Mesendoderm (in vitro differentiated cells): ENCODE data around the gene PDE4D.

Source experiments
- DNase-seq: peaks from one replicate; pipeline ENCODE4 v3.0.0; 2013
- H2AK5ac ChIP-seq: 2 replicates; pipeline ENCODE4 v1.6.1; 2013; ENCODE audit warnings: low read length, inconsistent platforms
- H2BK120ac ChIP-seq: 2 replicates; pipeline ENCODE4 v1.6.1; 2013; ENCODE audit warnings: low read depth, mild to moderate bottlenecking, low read length, moderate library complexity, mixed read lengths
- H2BK15ac ChIP-seq: replicated peaks from 2 replicates; pipeline ENCODE4 v1.6.1; 2013; ENCODE audit warnings: low read depth, mild to moderate bottlenecking, moderate library complexity
- H2BK5ac ChIP-seq: 2 replicates; pipeline ENCODE4 v1.6.1; 2013; ENCODE audit warnings: low read length, inconsistent platforms
- H3K18ac ChIP-seq: 2 replicates; pipeline ENCODE4 v1.6.1; 2013; ENCODE audit warnings: mild to moderate bottlenecking, low read length, mixed read lengths
- H3K23ac ChIP-seq: one replicate; pipeline ENCODE4 v1.6.1; 2013; ENCODE audit warnings: low read length
- H3K27ac ChIP-seq: 2 replicates; pipeline ENCODE4 v1.5.1; 2013; ENCODE audit warnings: low read depth, mild to moderate bottlenecking, inconsistent platforms, low read length, moderate library complexity
- H3K27me3 ChIP-seq: 2 replicates; pipeline ENCODE4 v1.6.1; 2013; ENCODE audit warnings: low read length, control low read depth, mild to moderate bottlenecking, inconsistent platforms; ENCODE audit not compliant: insufficient read depth, poor library complexity
- H3K36me3 ChIP-seq: 2 replicates; pipeline ENCODE4 v1.6.1; 2013; ENCODE audit warnings: low read length, inconsistent platforms; ENCODE audit not compliant: control insufficient read depth, insufficient read depth
- H3K4ac ChIP-seq: one replicate; pipeline ENCODE4 v1.6.1; 2013; ENCODE audit warnings: low read depth, mild to moderate bottlenecking, low read length, moderate library complexity
- H3K4me1 ChIP-seq: 2 replicates; pipeline ENCODE4 v1.6.1; 2013; ENCODE audit warnings: low read depth, low read length, inconsistent platforms; ENCODE audit not compliant: control insufficient read depth
- H3K4me2 ChIP-seq: 2 replicates; pipeline ENCODE4 v1.6.1; 2013; ENCODE audit warnings: low read length
- H3K4me3 ChIP-seq: 2 replicates; pipeline ENCODE4 v1.5.1; 2013; ENCODE audit warnings: mild to moderate bottlenecking, low read length
- H3K56ac ChIP-seq: one replicate; pipeline ENCODE4 v1.6.1; 2013; ENCODE audit warnings: low read length
- H3K79me1 ChIP-seq: 2 replicates; pipeline ENCODE4 v1.6.1; 2013; ENCODE audit warnings: low read length, inconsistent platforms
- H3K79me2 ChIP-seq: 2 replicates; pipeline ENCODE4 v1.6.1; 2013; ENCODE audit warnings: mild to moderate bottlenecking, low read length; ENCODE audit not compliant: control insufficient read depth, insufficient read depth
- H3K9ac ChIP-seq: 2 replicates; pipeline ENCODE4 v1.6.1; 2013; ENCODE audit warnings: low read length, inconsistent platforms
- H4K5ac ChIP-seq: one replicate; pipeline ENCODE4 v1.6.1; 2013; ENCODE audit warnings: low read length
- H4K8ac ChIP-seq: one replicate; pipeline ENCODE4 v1.6.1; 2013; ENCODE audit warnings: low read depth, mild to moderate bottlenecking, control low read depth, low read length, moderate library complexity
- WGBS: extraction: QIAGEN DNeasy Blood & Tissue Kit; methylation state at CpG from one replicate; pipeline ENCODE4 v1.1.7; 2013; ENCODE audit warnings: low lambda C conversion rate, missing lambda C conversion rate; ENCODE audit not compliant: insufficient coverage; ENCODE audit errors: extremely low coverage; 5-methylcytosine and 5-hydroxymethylcytosine counted together

Gene PDE4D

DNA sequence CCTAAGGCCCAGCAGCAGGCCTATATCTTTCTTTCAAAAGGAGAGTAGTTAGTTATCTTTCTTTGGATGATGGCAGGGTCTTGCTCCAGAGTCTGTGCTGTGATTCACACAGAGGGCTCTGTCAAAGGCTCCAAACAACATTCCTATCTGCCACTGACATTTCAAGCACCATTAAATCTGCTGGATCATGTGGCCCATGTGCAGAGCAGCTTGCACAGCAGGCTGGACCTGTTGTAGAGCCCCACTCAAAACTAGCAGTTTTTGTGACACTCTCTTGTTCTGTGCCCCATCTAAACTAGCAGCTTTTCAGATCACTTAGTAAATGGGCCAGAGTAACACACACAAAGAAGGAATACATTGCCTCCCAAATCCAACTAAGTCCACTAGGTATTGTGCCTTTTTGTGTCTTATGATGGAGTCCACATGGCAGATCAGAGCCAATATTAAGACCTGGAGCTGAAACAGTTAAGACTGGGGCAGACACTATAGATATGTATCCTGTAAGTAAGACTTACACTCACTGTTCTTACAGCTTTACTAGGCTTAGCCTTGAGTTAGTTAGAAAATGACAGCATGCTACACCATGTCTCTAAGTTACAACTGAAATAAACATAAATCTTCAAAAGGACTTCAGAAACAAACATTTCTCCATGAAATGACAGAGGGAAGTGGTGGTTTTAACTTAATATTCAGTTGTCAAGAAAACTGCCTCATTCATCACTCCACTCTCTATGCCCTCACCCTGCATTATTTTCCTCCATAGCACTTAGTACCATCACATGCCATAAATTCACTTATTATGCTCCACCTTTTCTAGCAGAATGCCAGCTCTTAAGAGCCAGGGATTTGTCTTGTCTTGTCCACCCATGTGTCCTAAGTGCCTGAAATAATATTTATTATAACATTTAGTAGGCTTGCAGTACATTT, 909.7 kb downstream of the PDE4D start:
- H3K36me3 ChIP-seq, result no peaks in the 10 kb centered on the region
- DNase-seq, result no peak
- H2BK15ac ChIP-seq, result no peak overlapping the region
- H3K79me2 ChIP-seq, result no peaks in the 10 kb centered on the region
- H2BK5ac ChIP-seq, result no peak overlapping the region
- H4K5ac ChIP-seq, result no peak overlapping the region
- H3K79me1 ChIP-seq, result no peaks in the 10 kb centered on the region
- H3K4me3 ChIP-seq, result no peak overlapping the region
- H3K4me2 ChIP-seq, result no peak overlapping the region
- H2BK120ac ChIP-seq, result no peak overlapping the region
- no peaks in the 10 kb centered on the region for H3K4me1 ChIP-seq
- H3K27me3 ChIP-seq, result no peaks in the 10 kb centered on the region
- H3K56ac ChIP-seq, result no peak overlapping the region
- no peak overlapping the region for H3K4ac ChIP-seq
- H3K18ac ChIP-seq, result no peak overlapping the region
- no peak overlapping the region for H4K8ac ChIP-seq
- no peak overlapping the region for H3K27ac ChIP-seq
- no peak overlapping the region for H3K23ac ChIP-seq
- H2AK5ac ChIP-seq, result no peak overlapping the region
- no peak overlapping the region for H3K9ac ChIP-seq

DNA sequence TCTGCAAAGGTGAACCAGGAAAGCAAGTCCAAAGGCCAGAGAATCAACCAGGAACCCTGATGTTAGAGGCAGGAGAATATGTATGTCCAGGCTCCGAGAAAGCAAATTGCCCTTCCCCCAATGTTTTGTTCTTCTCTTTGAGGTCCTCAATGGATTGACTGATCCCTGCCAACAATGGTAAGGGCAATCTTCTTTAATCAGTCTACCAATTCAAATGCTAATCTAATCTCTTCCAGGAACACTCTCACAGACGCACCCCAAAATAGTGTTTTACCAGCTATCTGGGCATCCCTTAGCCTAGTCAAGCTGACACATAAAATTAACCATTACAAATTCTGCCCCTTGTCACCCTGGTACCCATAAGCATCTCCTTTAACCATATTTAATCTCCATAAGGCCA, 912.6 kb downstream of the PDE4D start:
- H4K8ac ChIP-seq, result no peak overlapping the region
- H4K5ac ChIP-seq, result no peak overlapping the region
- H3K18ac ChIP-seq, result no peak overlapping the region
- no peak overlapping the region for H3K4ac ChIP-seq
- no peak overlapping the region for H3K4me3 ChIP-seq
- H3K9ac ChIP-seq, result no peak overlapping the region
- H2BK15ac ChIP-seq, result no peak overlapping the region
- no peak overlapping the region for H3K4me2 ChIP-seq
- no peak overlapping the region for H2AK5ac ChIP-seq
- no peak overlapping the region for H3K23ac ChIP-seq
- H2BK5ac ChIP-seq, result no peak overlapping the region
- H3K27ac ChIP-seq, result no peak overlapping the region
- no peak overlapping the region for H2BK120ac ChIP-seq
- no peaks in the 10 kb centered on the region for H3K27me3 ChIP-seq
- no peaks in the 10 kb centered on the region for H3K4me1 ChIP-seq
- H3K79me2 ChIP-seq, result no peaks in the 10 kb centered on the region
- no peak overlapping the region for H3K56ac ChIP-seq
- no peaks in the 10 kb centered on the region for H3K36me3 ChIP-seq
- H3K79me1 ChIP-seq, result no peaks in the 10 kb centered on the region
- WGBS, result no CpG with 5 or more reads among the region's 2 CpGs
- DNase-seq, result no peak

DNA sequence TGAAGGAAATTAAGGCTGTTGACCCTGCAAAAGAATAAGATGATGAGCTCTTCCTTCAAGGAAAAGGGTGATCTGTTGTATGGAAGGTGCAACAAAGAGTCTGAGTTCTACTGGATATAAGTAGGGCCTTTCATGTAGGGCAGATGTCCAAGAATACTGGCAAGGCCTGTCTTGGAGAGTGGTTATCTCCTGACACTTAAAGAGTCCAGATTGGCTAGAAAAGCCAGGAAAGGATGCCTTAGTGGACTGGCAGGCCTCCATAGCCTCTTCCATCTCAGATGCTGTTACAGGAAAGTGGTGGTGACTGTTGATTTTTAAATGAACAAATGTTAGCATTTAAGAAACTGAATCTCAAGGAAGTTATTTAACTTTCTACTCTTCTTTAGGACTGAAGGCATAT, 914.4 kb downstream of the PDE4D start:
- Histone ChIP-seq H2BK15ac (no peak overlapping the region), H3K4me1 (no peaks in the 10 kb centered on the region), H3K23ac (no peak overlapping the region), H3K4me2 (no peak overlapping the region), H3K18ac (no peak overlapping the region), H3K56ac (no peak overlapping the region), H2BK120ac (no peak overlapping the region), H3K27me3 (no peaks in the 10 kb centered on the region), H2AK5ac (no peak overlapping the region), H4K8ac (no peak overlapping the region), H3K4ac (no peak overlapping the region), H3K79me1 (no peaks in the 10 kb centered on the region), H3K36me3 (peaks cover 2% of the 10 kb centered on the region), H4K5ac (no peak overlapping the region), H3K27ac (no peak overlapping the region), H2BK5ac (no peak overlapping the region), H3K9ac (no peak overlapping the region), H3K79me2 (no peaks in the 10 kb centered on the region), H3K4me3 (no peak overlapping the region)
- DNase-seq, result no peak

DNA sequence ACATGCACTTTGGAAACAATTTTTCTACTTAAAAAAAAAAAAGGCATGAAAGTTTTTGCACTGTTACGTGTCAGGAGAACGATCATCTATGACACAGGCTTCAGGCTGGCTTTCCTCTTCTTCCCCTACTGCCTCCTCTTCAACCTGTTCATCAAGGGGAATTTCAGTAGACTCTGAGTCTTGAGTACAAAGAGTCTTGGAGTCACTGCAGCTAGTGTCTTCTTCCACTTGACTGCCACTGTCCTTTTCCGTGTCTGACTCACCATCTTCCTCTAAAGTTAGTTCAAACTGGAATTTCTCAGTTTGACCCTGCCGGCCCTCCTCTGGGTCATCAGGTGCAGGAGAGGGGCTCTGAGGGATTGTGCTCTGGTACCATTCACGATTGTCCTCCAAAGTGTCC, 918.9 kb downstream of the PDE4D start:
- no peak overlapping the region for H4K5ac ChIP-seq
- no CpG with 5 or more reads among the region's 5 CpGs for WGBS

DNA sequence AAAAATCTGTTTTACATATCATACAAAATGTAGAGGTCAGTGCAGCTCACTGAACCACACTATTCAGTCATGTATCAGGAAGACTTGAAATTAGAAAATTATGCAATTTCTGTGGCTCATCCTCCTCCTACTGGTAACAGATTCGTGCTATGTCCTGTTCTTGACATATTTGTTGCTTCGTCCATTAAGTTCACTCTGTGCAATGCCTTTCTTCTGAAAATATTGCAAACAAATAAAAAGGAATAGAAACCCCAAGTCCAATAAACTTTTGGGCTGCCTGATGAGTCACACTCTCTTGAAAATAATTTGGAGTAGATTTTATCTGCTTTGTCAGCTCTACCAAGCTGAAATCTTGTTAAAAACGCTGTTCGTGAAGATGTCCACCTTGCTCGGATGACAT, 919.4 kb downstream of the PDE4D start:
- Histone ChIP-seq H3K4ac (no peak overlapping the region), H4K5ac (no peak overlapping the region), H3K18ac (no peak overlapping the region), H3K27ac (no peak overlapping the region), H4K8ac (no peak overlapping the region), H3K56ac (no peak overlapping the region), H3K4me2 (no peak overlapping the region), H3K9ac (no peak overlapping the region), H3K4me3 (no peak overlapping the region), H2AK5ac (no peak overlapping the region), H2BK5ac (no peak overlapping the region), H3K36me3 (peaks cover 2% of the 10 kb centered on the region), H3K27me3 (no peaks in the 10 kb centered on the region), H3K79me2 (no peaks in the 10 kb centered on the region), H2BK15ac (no peak overlapping the region), H3K4me1 (no peaks in the 10 kb centered on the region), H2BK120ac (no peak overlapping the region), H3K23ac (no peak overlapping the region), H3K79me1 (no peaks in the 10 kb centered on the region)
- no CpG with 5 or more reads among the region's 5 CpGs for WGBS
- DNase-seq, result no peak

More for the DNA sequence above, 918.9 kb downstream of the PDE4D start:
- no peak overlapping the region for H3K4me2 ChIP-seq
- DNase-seq, result no peak
- no peaks in the 10 kb centered on the region for H3K79me1 ChIP-seq
- H3K4ac ChIP-seq, result no peak overlapping the region
- no peaks in the 10 kb centered on the region for H3K27me3 ChIP-seq
- no peak overlapping the region for H4K8ac ChIP-seq
- H3K56ac ChIP-seq, result no peak overlapping the region
- no peak overlapping the region for H2BK15ac ChIP-seq
- H2BK5ac ChIP-seq, result no peak overlapping the region
- no peak overlapping the region for H3K18ac ChIP-seq
- peaks cover 2% of the 10 kb centered on the region for H3K36me3 ChIP-seq
- no peak overlapping the region for H3K4me3 ChIP-seq
- H3K79me2 ChIP-seq, result no peaks in the 10 kb centered on the region
- H3K27ac ChIP-seq, result no peak overlapping the region
- no peaks in the 10 kb centered on the region for H3K4me1 ChIP-seq
- H3K9ac ChIP-seq, result no peak overlapping the region
- no peak overlapping the region for H2AK5ac ChIP-seq
- no peak overlapping the region for H3K23ac ChIP-seq
- no peak overlapping the region for H2BK120ac ChIP-seq

DNA sequence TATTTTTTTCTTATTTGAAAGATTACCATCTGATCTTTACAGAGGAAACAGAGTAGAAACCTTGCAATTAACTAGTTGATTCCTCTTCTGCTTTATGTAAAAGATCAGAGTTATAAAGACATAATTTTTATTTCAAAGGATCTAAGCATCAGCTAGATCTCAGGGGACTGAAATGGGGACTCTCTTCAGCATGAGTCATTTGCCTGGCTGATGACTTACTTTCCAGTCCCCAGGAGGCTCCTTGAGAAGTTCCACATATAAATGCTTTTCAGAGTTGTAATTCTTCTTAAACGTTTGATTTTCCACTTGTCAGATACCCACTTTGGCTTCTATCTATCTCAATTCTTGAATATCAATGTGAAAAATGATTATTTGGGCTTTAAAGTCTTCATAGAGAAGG, 921.2 kb downstream of the PDE4D start:
- H3K4ac ChIP-seq, result no peak overlapping the region
- H4K8ac ChIP-seq, result no peak overlapping the region
- no peak overlapping the region for H3K23ac ChIP-seq
- H3K18ac ChIP-seq, result no peak overlapping the region
- H3K4me2 ChIP-seq, result no peak overlapping the region
- H3K9ac ChIP-seq, result no peak overlapping the region
- H3K4me1 ChIP-seq, result no peaks in the 10 kb centered on the region
- H3K36me3 ChIP-seq, result peaks cover 2% of the 10 kb centered on the region
- H3K27ac ChIP-seq, result no peak overlapping the region
- no peak overlapping the region for H2BK120ac ChIP-seq
- no peak overlapping the region for H2AK5ac ChIP-seq
- no peaks in the 10 kb centered on the region for H3K79me2 ChIP-seq
- no peaks in the 10 kb centered on the region for H3K79me1 ChIP-seq
- no peak overlapping the region for H2BK15ac ChIP-seq
- H3K56ac ChIP-seq, result no peak overlapping the region
- WGBS, result no CpG with 5 or more reads among the region's 1 CpG
- DNase-seq, result no peak
- no peaks in the 10 kb centered on the region for H3K27me3 ChIP-seq
- no peak overlapping the region for H3K4me3 ChIP-seq
- H2BK5ac ChIP-seq, result no peak overlapping the region
- no peak overlapping the region for H4K5ac ChIP-seq
